Activated CD8-positive, alpha-beta memory T cell treated with anti-CD3 and anti-CD28 coated beads, Interleukin-2, amount 10 ng/mL, durations not matched to agents 7 days and 5 days (primary cell): Measurements from ENCODE around the gene PCDH15. TPM values are rescaled to one million over a fixed set of nuclear protein-coding genes. Genes with fewer than 3 reads are reported as not detected.

Source experiments
- ATAC-seq: fragments of 150-1000 bp; cut with Tn5 transposase; one replicate; pipeline ENCODE4 v1.10.0; 2021; ENCODE audit warnings: moderate library complexity
- CTCF ChIA-PET: fragments of 350-600 bp; sonication (Branson Sonifier 250); formaldehyde crosslinking; loops from one replicate; lab custom pipeline; 2021; ENCODE audit warnings: antibody characterized with exemption; lab: Charles Lee
- DNase-seq: peaks from one replicate; pipeline ENCODE4 v3.0.0-alpha.2; 2020
- H3K27ac Mint-ChIP-seq: one replicate; pipeline ENCODE4 v1.8.0; 2021; ENCODE audit warnings: mild to moderate bottlenecking, mixed read lengths
- H3K27me3 Mint-ChIP-seq: one replicate; pipeline ENCODE4 v1.8.0; 2021; ENCODE audit warnings: mixed read lengths
- H3K36me3 Mint-ChIP-seq: one replicate; pipeline ENCODE4 v1.8.0; 2021; ENCODE audit warnings: mild to moderate bottlenecking, mixed read lengths
- H3K4me1 Mint-ChIP-seq: one replicate; pipeline ENCODE4 v1.8.0; 2021; ENCODE audit warnings: mixed read lengths
- H3K4me3 Mint-ChIP-seq: one replicate; pipeline ENCODE4 v1.8.0; 2021; ENCODE audit warnings: mild to moderate bottlenecking, moderate library complexity, mixed read lengths
- H3K9me3 Mint-ChIP-seq: one replicate; pipeline ENCODE4 v1.8.0; 2022; ENCODE audit warnings: low read depth, mixed read lengths
- total RNA-seq, 2 experiments: library from RNA; stranded (reverse); gene quantifications; one replicate each; pipeline ENCODE4 v1.2.3, GENCODE V29; 2021

The PCDH15 gene
- total RNA-seq, result not detected

GRCh38 chr10:54800741-54801421 lies at the start of gene PCDH15:
PCDH15 (minus strand) TSS chr10:54801231; CDS start chr10:54664262, 136,969 bp downstream.
- Mint-ChIP-seq H3K4me1 (no peaks in the 10 kb centered on the region), H3K4me3 (no peak within 1 kb of the TSS), H3K27ac (no peak within 1 kb of the TSS), H3K27me3 (no peaks in the 10 kb centered on the region), H3K9me3 (no peaks in the 10 kb centered on the region), H3K36me3 (no peaks in the 10 kb centered on the region)
- DNase-seq (no peak), ATAC-seq (no peak)
- CTCF ChIA-PET, result no interaction called here

- CTCF ChIA-PET, result no interaction called here
- Mint-ChIP-seq H3K4me3 (no peak overlapping the region), H3K36me3 (no peaks in the 10 kb centered on the region), H3K9me3 (peaks cover 3% of the 10 kb centered on the region), H3K27ac (no peak overlapping the region), H3K4me1 (no peaks in the 10 kb centered on the region), H3K27me3 (no peaks in the 10 kb centered on the region)
- ATAC-seq, result no peak
- no peak for DNase-seq
Measured at GRCh38 chr10:54843932-54844331, 42.9 kb upstream of the PCDH15 start.

DNA sequence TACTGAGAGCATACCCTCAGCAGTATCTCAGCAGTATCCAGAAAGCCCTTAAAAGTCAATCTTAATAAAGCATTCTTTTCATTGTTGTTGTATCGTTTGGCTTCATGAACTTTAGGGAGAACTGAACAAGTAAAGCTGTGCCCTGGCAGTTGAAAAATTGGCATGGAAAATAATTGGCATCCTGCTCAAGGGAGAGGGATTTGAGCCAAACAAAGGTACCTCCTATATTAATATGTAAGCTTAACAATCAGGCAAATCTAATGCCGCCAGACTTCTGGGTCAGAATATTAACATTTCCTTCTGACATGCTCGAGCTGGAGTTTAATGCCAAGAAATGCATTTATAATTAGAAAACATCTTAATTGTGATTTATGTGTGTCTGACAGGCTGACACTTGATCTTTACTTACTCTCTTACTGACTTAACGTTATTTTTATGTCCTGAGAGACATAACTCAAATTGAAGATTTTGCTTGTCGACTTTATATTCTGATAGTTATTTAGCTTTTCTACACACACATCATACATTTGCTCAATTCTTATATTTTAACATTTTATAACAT lies 42.1 kb upstream of the PCDH15 start:
- H3K36me3 Mint-ChIP-seq, result no peaks in the 10 kb centered on the region
- H3K4me3 Mint-ChIP-seq, result no peak overlapping the region
- no peaks in the 10 kb centered on the region for H3K4me1 Mint-ChIP-seq
- CTCF ChIA-PET, result no interaction called here
- no peak overlapping the region for H3K27ac Mint-ChIP-seq
- peaks cover 3% of the 10 kb centered on the region for H3K9me3 Mint-ChIP-seq
- ATAC-seq (no peak), DNase-seq (no peak)
- H3K27me3 Mint-ChIP-seq, result no peaks in the 10 kb centered on the region

GRCh38 chr10:54837479-54837878 lies 36.4 kb upstream of the PCDH15 start:
- Mint-ChIP-seq H3K27me3 (no peaks in the 10 kb centered on the region), H3K4me1 (no peaks in the 10 kb centered on the region), H3K27ac (no peak overlapping the region), H3K36me3 (no peaks in the 10 kb centered on the region), H3K9me3 (peaks cover 7% of the 10 kb centered on the region), H3K4me3 (no peak overlapping the region)
- CTCF ChIA-PET, result no interaction called here
- no peak for ATAC-seq
- DNase-seq, result no peak

DNA sequence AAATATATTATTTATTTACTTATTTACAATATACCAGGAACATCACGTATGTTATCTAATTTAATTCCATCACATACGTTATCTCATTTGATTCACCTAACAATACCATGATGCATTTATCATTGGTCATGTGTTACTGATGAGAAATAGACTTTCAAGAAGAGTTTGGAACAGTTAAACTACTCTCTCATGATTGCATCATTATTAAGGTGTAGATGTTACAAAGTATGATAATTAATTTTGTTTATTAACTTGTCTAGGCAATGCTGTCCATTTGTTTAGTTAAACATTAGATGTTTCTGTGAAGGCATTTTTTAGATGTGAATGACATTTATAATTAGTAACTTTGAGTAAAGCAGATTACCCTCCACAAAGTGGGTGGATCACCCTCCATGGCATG lies 32.0 kb upstream of the PCDH15 start:
- Mint-ChIP-seq H3K4me3 (no peak overlapping the region), H3K27ac (no peak overlapping the region), H3K36me3 (no peaks in the 10 kb centered on the region), H3K4me1 (no peaks in the 10 kb centered on the region), H3K9me3 (peaks cover 5% of the 10 kb centered on the region), H3K27me3 (no peaks in the 10 kb centered on the region)
- ATAC-seq (no peak), DNase-seq (no peak)
- CTCF ChIA-PET, result no interaction called here

DNA sequence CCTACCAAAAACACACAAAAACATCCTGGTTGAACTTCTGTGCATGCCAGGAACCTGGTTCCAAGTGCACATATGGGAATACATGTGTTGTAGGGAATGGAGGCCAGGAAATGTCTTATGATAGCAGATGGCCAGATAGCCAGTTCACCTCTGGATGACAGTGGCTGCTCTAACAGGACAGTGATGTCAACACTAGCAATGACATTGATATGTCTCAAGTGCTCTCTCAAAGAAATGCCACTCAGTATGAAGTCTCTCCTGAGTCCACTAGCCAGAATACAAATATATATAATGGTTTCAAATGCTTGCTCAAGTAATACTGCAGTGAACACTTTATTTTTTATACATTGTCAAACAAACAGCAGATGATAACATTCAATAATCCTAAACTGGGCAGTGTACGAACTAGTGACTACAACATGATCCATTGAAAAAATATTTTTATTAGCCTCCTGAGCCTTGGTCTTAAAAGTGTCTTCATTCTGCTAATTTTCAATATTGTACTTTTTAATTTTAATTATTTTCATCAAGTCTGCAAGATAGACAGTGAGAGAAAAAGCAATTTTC lies 26.0 kb upstream of the PCDH15 start:
- no peaks in the 10 kb centered on the region for H3K4me1 Mint-ChIP-seq
- H3K9me3 Mint-ChIP-seq, result peaks cover 5% of the 10 kb centered on the region
- DNase-seq (no peak), ATAC-seq (no peak)
- H3K4me3 Mint-ChIP-seq, result no peak overlapping the region
- no peaks in the 10 kb centered on the region for H3K27me3 Mint-ChIP-seq
- no peaks in the 10 kb centered on the region for H3K36me3 Mint-ChIP-seq
- no peak overlapping the region for H3K27ac Mint-ChIP-seq
- CTCF ChIA-PET, result no interaction called here

- no peaks in the 10 kb centered on the region for H3K4me1 Mint-ChIP-seq
- CTCF ChIA-PET, result no interaction called here
- H3K36me3 Mint-ChIP-seq, result no peaks in the 10 kb centered on the region
- ATAC-seq (no peak), DNase-seq (no peak)
- H3K4me3 Mint-ChIP-seq, result no peak overlapping the region
- H3K27ac Mint-ChIP-seq, result no peak overlapping the region
- no peaks in the 10 kb centered on the region for H3K27me3 Mint-ChIP-seq
- peaks cover 11% of the 10 kb centered on the region for H3K9me3 Mint-ChIP-seq
Measured at GRCh38 chr10:54815583-54815982, 14.6 kb upstream of the PCDH15 start.

- Mint-ChIP-seq H3K9me3 (peaks cover under 1% of the 10 kb centered on the region), H3K27me3 (no peaks in the 10 kb centered on the region), H3K36me3 (no peaks in the 10 kb centered on the region), H3K4me1 (no peaks in the 10 kb centered on the region), H3K4me3 (no peak overlapping the region), H3K27ac (no peak overlapping the region)
- CTCF ChIA-PET, result no interaction called here
- ATAC-seq (no peak), DNase-seq (no peak)
Measured at GRCh38 chr10:54808186-54808935, 7.3 kb upstream of the PCDH15 start.

DNA sequence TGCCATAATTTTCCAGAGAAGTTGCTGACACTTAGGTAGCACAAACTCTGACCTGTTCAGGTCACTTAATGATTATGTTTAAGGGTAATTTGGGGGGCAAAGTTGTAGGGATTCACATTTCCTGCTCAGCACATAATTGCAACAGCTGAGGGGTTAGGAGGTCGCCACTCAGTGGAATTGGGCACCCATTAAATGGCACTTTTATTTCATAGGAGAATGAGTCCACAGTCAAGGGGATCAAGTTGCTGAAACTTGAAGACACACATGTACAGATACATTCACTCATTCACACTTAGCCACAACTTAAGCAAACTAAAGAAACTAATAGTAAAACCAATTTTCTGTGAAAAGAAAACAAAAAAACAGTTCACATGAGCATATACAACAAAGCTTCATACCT lies 1.5 kb downstream of the PCDH15 start:
- no peak for DNase-seq
- H3K36me3 Mint-ChIP-seq, result no peaks in the 10 kb centered on the region
- H3K9me3 Mint-ChIP-seq, result no peaks in the 10 kb centered on the region
- CTCF ChIA-PET, result no interaction called here
- H3K4me3 Mint-ChIP-seq, result no peak overlapping the region
- no peak for ATAC-seq
- no peaks in the 10 kb centered on the region for H3K27me3 Mint-ChIP-seq
- no peak overlapping the region for H3K27ac Mint-ChIP-seq
- no peaks in the 10 kb centered on the region for H3K4me1 Mint-ChIP-seq

GRCh38 chr10:54797636-54798321 lies 3.3 kb downstream of the PCDH15 start:
- Mint-ChIP-seq H3K36me3 (no peaks in the 10 kb centered on the region), H3K4me3 (no peak overlapping the region)

GRCh38 chr10:54796881-54797280 lies 4.2 kb downstream of the PCDH15 start:
- DNase-seq (no peak), ATAC-seq (no peak)
- Mint-ChIP-seq H3K36me3 (no peaks in the 10 kb centered on the region), H3K4me1 (no peaks in the 10 kb centered on the region), H3K27ac (no peak overlapping the region), H3K27me3 (no peaks in the 10 kb centered on the region), H3K9me3 (no peaks in the 10 kb centered on the region), H3K4me3 (no peak overlapping the region)
- CTCF ChIA-PET, result interaction anchor here (0.6 to 0.7 kb wide), 2 partner anchors 377 to 1115 kb away, joined by 3 to 4 read pairs; no protein-coding TSS in a partner anchor

More at GRCh38 chr10:54797636-54798321, 3.3 kb downstream of the PCDH15 start:
- Mint-ChIP-seq H3K27me3 (no peaks in the 10 kb centered on the region), H3K4me1 (no peaks in the 10 kb centered on the region), H3K27ac (no peak overlapping the region), H3K9me3 (no peaks in the 10 kb centered on the region)
- CTCF ChIA-PET, result no interaction called here
- DNase-seq, result no peak
- no peak for ATAC-seq

- Mint-ChIP-seq H3K27ac (no peak overlapping the region), H3K4me1 (no peaks in the 10 kb centered on the region), H3K4me3 (no peak overlapping the region), H3K27me3 (no peaks in the 10 kb centered on the region), H3K9me3 (peaks cover 5% of the 10 kb centered on the region), H3K36me3 (no peaks in the 10 kb centered on the region)
- DNase-seq (no peak), ATAC-seq (no peak)
- CTCF ChIA-PET, result no interaction called here
Measured at GRCh38 chr10:54776622-54777021, 24.4 kb downstream of the PCDH15 start.

DNA sequence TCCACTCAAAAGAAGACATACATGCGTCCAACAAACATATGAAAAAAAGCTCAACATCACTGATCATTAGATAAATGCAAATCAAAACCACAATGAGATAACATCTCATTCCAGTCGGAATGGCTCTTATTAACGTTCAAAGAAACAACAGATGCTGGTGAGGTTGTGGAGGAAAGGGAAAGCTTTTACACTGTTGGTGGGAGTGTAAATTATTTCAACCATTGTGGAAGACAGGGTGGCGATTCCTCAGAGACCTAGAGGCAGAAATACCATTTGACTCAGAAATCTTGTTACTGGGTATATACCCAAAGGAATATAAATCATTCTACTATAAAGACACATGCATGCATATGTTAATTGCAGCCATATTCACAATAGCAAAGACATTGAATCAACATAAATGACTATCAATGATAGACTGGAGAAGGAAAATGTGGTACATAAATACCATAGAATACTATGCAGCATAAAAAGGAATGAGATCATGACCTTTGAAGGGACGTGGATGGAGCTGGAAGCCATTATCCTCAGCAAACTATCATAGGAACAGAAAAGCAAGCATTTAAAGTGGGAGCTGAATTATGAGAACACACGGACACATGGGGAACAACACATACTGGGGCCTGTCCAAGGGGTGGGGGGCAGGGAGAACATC lies 28.4 kb downstream of the PCDH15 start:
- CTCF ChIA-PET, result no interaction called here
- H3K4me1 Mint-ChIP-seq, result no peaks in the 10 kb centered on the region
- peaks cover 5% of the 10 kb centered on the region for H3K9me3 Mint-ChIP-seq
- DNase-seq (no peak), ATAC-seq (no peak)
- H3K27ac Mint-ChIP-seq, result no peak overlapping the region
- no peaks in the 10 kb centered on the region for H3K36me3 Mint-ChIP-seq
- no peaks in the 10 kb centered on the region for H3K27me3 Mint-ChIP-seq
- no peak overlapping the region for H3K4me3 Mint-ChIP-seq
